Ishikawa (cell line): Measurements from ENCODE around the gene CDX2.

ENCODE experiments used
- EGR1 ChIP-seq: IDR thresholded peaks from 2 replicates; pipeline ENCODE4 v1.6.1; 2012
- EP300 ChIP-seq: IDR thresholded peaks from 2 replicates; pipeline ENCODE4 v1.6.1; 2012; ENCODE audit warnings: borderline replicate concordance
- FOXM1 ChIP-seq: IDR thresholded peaks from 2 replicates; pipeline ENCODE4 v1.6.1; 2012; ENCODE audit warnings: low read depth, borderline replicate concordance
- RAD21 ChIP-seq: IDR thresholded peaks from 2 replicates; pipeline ENCODE4 v1.6.1; 2012; ENCODE audit warnings: low read depth
- TAF1 ChIP-seq: IDR thresholded peaks from 2 replicates; pipeline ENCODE4 v1.6.1; 2012; ENCODE audit warnings: low read depth, mild to moderate bottlenecking
- TF ChIP-seq, protein P1 (sequence below): IDR thresholded peaks from 2 replicates; pipeline ENCODE4 v1.6.1; 2012
- TF ChIP-seq, protein P2 (sequence below): IDR thresholded peaks from 2 replicates; pipeline ENCODE4 v1.6.1; 2012

DNA sequence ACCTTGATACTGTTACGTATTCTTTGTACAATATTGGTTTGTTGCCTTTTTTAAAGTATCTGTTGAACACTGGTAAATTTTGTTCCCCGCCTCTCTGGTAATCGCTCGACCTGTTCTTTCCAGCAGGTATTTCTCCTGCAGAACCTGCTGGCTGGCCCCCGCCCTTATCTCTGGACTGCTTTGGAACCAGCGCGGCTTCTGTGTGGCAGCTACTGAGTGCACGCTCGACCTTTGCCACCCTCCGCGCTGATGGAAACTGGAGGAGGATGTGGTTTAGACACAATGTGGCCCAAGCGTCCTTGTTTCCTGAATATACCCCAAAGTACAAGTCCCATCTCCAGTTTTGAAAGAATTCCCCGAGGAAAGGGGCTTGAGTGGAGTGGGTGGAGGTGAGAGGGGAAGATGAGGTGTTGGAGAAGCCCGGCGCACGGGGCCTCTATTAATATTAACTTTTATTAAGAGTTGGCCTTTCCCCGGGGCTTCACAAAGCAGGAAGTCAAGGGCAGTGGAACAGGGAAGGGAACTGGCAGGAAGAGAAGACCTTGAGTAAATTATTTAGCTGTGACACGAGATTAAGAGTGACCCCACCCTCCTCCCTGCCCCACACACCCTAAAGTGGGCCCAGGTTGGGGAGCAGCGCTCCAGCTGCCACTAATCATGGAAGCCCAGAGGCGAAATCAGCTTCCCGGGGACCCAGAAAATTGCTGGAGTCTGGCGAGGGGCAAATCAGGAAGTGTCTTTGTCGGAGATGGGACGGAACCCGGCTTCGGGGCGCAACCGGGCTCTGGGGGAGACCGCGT is 16.0 kb downstream of the CDX2 start:
- TF ChIP-seq, protein P1, sequence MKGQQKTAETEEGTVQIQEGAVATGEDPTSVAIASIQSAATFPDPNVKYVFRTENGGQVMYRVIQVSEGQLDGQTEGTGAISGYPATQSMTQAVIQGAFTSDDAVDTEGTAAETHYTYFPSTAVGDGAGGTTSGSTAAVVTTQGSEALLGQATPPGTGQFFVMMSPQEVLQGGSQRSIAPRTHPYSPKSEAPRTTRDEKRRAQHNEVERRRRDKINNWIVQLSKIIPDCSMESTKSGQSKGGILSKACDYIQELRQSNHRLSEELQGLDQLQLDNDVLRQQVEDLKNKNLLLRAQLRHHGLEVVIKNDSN: no peak
- TF ChIP-seq FOXM1 (no peak), EP300 (no peak), RAD21 (no peak), TAF1 (no peak), EGR1 (no peak)
- TF ChIP-seq, protein P2, sequence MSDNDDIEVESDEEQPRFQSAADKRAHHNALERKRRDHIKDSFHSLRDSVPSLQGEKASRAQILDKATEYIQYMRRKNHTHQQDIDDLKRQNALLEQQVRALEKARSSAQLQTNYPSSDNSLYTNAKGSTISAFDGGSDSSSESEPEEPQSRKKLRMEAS: no peak
